SK-N-SH (cell line): Measurements from ENCODE around the gene DNAJC4. TPM values are rescaled to one million over a fixed set of nuclear protein-coding genes. Genes with fewer than 3 reads are reported as not detected.
A peak's percentile ranks its signal among the peaks of the same experiment; 100 is the strongest.

Experiments used
- CTCF ChIA-PET: fragments of 300-600, 350-600 bp; formaldehyde crosslinking; extraction: SDS; loops from one replicate; lab custom pipeline; 2021; lab: Yijun Ruan, JAX
- POLR2A ChIA-PET: fragments of 350-600 bp; sonication (Branson Sonifier 250); formaldehyde crosslinking; extraction: SDS; loops from one replicate; lab custom pipeline; 2020; ENCODE audit warnings: antibody characterized with exemption, inconsistent platforms; lab: Yijun Ruan, JAX
- DNase-seq: peaks from one replicate; pipeline ENCODE4 v3.0.0; 2012
- H2AFZ ChIP-seq: fragments of 200-600 bp; sonication (generic); 2 replicates; pipeline ENCODE4 v1.8.1; 2016; ENCODE audit warnings: antibody characterized with exemption, mild to moderate bottlenecking, low read depth
- H3F3A ChIP-seq: fragments of 200-600 bp; sonication (generic); replicated peaks from 2 replicates; pipeline ENCODE3; 2016; ENCODE audit warnings: antibody characterized with exemption, mild to moderate bottlenecking; ENCODE audit not compliant: insufficient read depth
- H3K27ac ChIP-seq, 2 experiments: fragments of 200-500 bp in 1 of 2; fragments of 200-600 bp in 1 of 2; sonication (Bioruptor generic) in 1 of 2; sonication (generic), shearing (Covaris generic) in 1 of 2; 2 replicates each; pipeline versions ENCODE4 v1.5.1 to v1.6.1; 2014 to 2016; ENCODE audit warnings: low read depth in 2 of 2, inconsistent platforms in 1 of 2, low read length in 1 of 2, mild to moderate bottlenecking in 1 of 2, mixed read lengths in 1 of 2
- H3K27me3 ChIP-seq: fragments of 200-600 bp; sonication (generic), shearing (Covaris generic); 2 replicates; pipeline ENCODE4 v1.6.1; 2016; ENCODE audit warnings: mixed run types; ENCODE audit not compliant: insufficient read depth
- H3K36me3 ChIP-seq, 2 experiments: fragments of 200-500 bp in 1 of 2; fragments of 200-600 bp in 1 of 2; sonication (Bioruptor generic) in 1 of 2; sonication (generic) in 1 of 2; replicated peaks in 1 of 2; 2 replicates each; pipeline versions ENCODE3 to v1.5.1; 2014 to 2016; ENCODE audit warnings: low read length in 1 of 2, mild to moderate bottlenecking in 1 of 2; ENCODE audit not compliant: insufficient read depth in 2 of 2, control insufficient read depth in 1 of 2
- H3K4me1 ChIP-seq, 2 experiments: fragments of 200-500 bp in 1 of 2; fragments of 200-600 bp in 1 of 2; sonication (Bioruptor generic) in 1 of 2; sonication (generic), shearing (Covaris generic) in 1 of 2; 2 replicates each; pipeline versions ENCODE4 v1.5.1 to v1.6.1; 2014 to 2016; ENCODE audit warnings: low read depth in 1 of 2, low read length in 1 of 2, mixed run types in 1 of 2; ENCODE audit not compliant: insufficient read depth in 2 of 2, control insufficient read depth in 1 of 2
- H3K4me2 ChIP-seq: fragments of 200-600 bp; sonication (generic), shearing (Covaris generic); 2 replicates; pipeline ENCODE4 v1.6.1; 2017; ENCODE audit warnings: mixed run types
- H3K4me3 ChIP-seq, 2 experiments: fragments of 200-500 bp in 1 of 2; fragments of 200-600 bp in 1 of 2; sonication (Bioruptor generic) in 1 of 2; sonication (generic), shearing (Covaris generic) in 1 of 2; 2 replicates each; pipeline versions ENCODE4 v1.5.1 to v1.8.1; 2014 to 2016; ENCODE audit warnings: low read depth in 2 of 2, inconsistent platforms in 1 of 2, low read length in 1 of 2, mild to moderate bottlenecking in 1 of 2, mixed read lengths in 1 of 2, moderate library complexity in 1 of 2
- H3K79me2 ChIP-seq: fragments of 200-600 bp; sonication (generic); 2 replicates; pipeline ENCODE4 v1.8.1; 2017; ENCODE audit warnings: mild to moderate bottlenecking; ENCODE audit not compliant: insufficient read depth
- H3K9ac ChIP-seq: fragments of 200-600 bp; sonication (generic); 2 replicates; pipeline ENCODE4 v1.6.1; 2017; ENCODE audit warnings: mixed run types
- H3K9me2 ChIP-seq: fragments of 200-600 bp; sonication (generic); 2 replicates; pipeline ENCODE4 v1.6.1; 2017; ENCODE audit warnings: mixed run types
- H3K9me3 ChIP-seq: fragments of 200-600 bp; sonication (generic); 2 replicates; pipeline ENCODE4 v1.6.1; 2017; ENCODE audit warnings: mixed run types, mild to moderate bottlenecking, moderate library complexity
- H4K20me1 ChIP-seq: fragments of 200-600 bp; sonication (generic); 2 replicates; pipeline ENCODE4 v1.6.1; 2017; ENCODE audit warnings: mild to moderate bottlenecking, mixed run types; ENCODE audit not compliant: insufficient read depth
- EP300 ChIP-seq, 2 experiments: IDR thresholded peaks; 2 replicates each; pipeline versions ENCODE4 v1.4.0 to v1.6.1; 2012; ENCODE audit warnings: borderline replicate concordance in 1 of 2, low read depth in 1 of 2, low read length in 1 of 2
- EZH2phosphoT487 ChIP-seq: fragments of 200-600 bp; sonication (generic); IDR thresholded peaks from 2 replicates; pipeline ENCODE4 v1.6.1; 2017; ENCODE audit warnings: low read depth, mixed run types, mild to moderate bottlenecking, antibody characterized with exemption, moderate library complexity, borderline replicate concordance
- FOSL2 ChIP-seq: IDR thresholded peaks from 2 replicates; pipeline ENCODE4 v1.4.0; 2012; ENCODE audit warnings: low read depth, mild to moderate bottlenecking, moderate library complexity, borderline replicate concordance
- FOXJ3 ChIP-seq: sonication (generic); formaldehyde crosslinking; IDR thresholded peaks from 2 replicates; pipeline ENCODE4 v1.5.1; 2020; ENCODE audit warnings: mild to moderate bottlenecking, missing genetic modification reagents
- FOXM1 ChIP-seq: IDR thresholded peaks from 2 replicates; pipeline ENCODE4 v1.4.0; 2012; ENCODE audit warnings: low read depth, mild to moderate bottlenecking
- GABPA ChIP-seq: IDR thresholded peaks from 2 replicates; pipeline ENCODE4 v1.4.0; 2012; ENCODE audit warnings: low read depth, mild to moderate bottlenecking
- MXI1 ChIP-seq: IDR thresholded peaks from 2 replicates; pipeline ENCODE4 v1.6.1; 2012; ENCODE audit warnings: mild to moderate bottlenecking, low read depth, low read length, improper control_type of control experiment
- NRF1 ChIP-seq: IDR thresholded peaks from 2 replicates; pipeline ENCODE4 v1.6.1; 2012; ENCODE audit warnings: low read depth, mild to moderate bottlenecking, low read length
- RCOR1 ChIP-seq: fragments of 150-350 bp; IDR thresholded peaks from 2 replicates; pipeline ENCODE4 v1.6.1; 2017; ENCODE audit warnings: antibody characterized with exemption, low read length
- SIN3A ChIP-seq: IDR thresholded peaks from 2 replicates; pipeline ENCODE4 v1.6.1; 2012; ENCODE audit warnings: low read depth, mild to moderate bottlenecking, low read length, moderate library complexity, borderline replicate concordance
- SMC3 ChIP-seq: IDR thresholded peaks from 2 replicates; pipeline ENCODE4 v1.6.1; 2012; ENCODE audit warnings: low read depth, low read length, improper control_type of control experiment
- TCF12 ChIP-seq: IDR thresholded peaks from 2 replicates; pipeline ENCODE4 v1.4.0; 2012
- WGBS: methylation state at CpG from one replicate; pipeline ENCODE4 v1.1.6; 2017; ENCODE audit warnings: low lambda C conversion rate; 5-methylcytosine and 5-hydroxymethylcytosine counted together
- polyA plus RNA-seq, 3 experiments: library from polyadenylated mRNA; depleted of rRNA; stranded (reverse); fragments of >200 nt; gene quantifications; 2 replicates each; pipeline ENCODE4 v1.2.3, GENCODE V29; 2012
- TF ChIP-seq, protein P1 (sequence below): IDR thresholded peaks from 2 replicates; pipeline ENCODE4 v1.4.0; 2012; ENCODE audit warnings: low read depth, borderline replicate concordance
- TF ChIP-seq, protein P2 (sequence below): fragments of 150-350 bp; IDR thresholded peaks from 2 replicates; pipeline ENCODE4 v1.6.1; 2016; ENCODE audit warnings: mild to moderate bottlenecking, low read depth, low read length
- TF ChIP-seq, protein P3 (sequence below): fragments of 200-600 bp; sonication (generic); IDR thresholded peaks from 2 replicates; pipeline ENCODE4 v1.6.1; 2017; ENCODE audit warnings: antibody characterized with exemption, mild to moderate bottlenecking, moderate library complexity
- TF ChIP-seq, protein P4 (sequence below): IDR thresholded peaks from 2 replicates; pipeline ENCODE4; 2012
- TF ChIP-seq, protein P5 (sequence below): IDR thresholded peaks from 2 replicates; pipeline ENCODE4 v1.4.0; 2012; ENCODE audit warnings: low read depth

DNAJC4 gene
- polyA plus RNA-seq, 1 of the 3 experiments (the other 2 are of a cell fraction) = 52.1 TPM

DNA sequence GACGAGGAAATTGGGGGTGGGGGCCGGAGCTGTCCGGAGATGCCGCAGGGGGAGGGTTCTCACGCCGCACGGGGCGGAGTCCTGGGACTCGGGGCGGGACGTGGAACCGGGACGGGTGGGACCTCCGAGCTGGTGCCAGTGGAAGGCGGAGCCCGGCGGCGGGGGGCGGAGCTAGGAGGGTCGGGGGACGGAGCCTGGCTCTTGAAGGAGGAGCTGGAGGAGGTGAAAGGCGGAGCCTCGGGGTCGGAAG, 10.8 kb downstream of the DNAJC4 start:
- peaks cover 28% of the 10 kb centered on the region for H3F3A ChIP-seq
- peak overlapping the region; percentile 63; the same call in 1 of the 2 replicates for H2AFZ ChIP-seq
- no peaks in the 10 kb centered on the region for H4K20me1 ChIP-seq
- H3K79me2 ChIP-seq = peaks cover 46% of the 10 kb centered on the region
- no peak for TF ChIP-seq GABPA
- no peak for TF ChIP-seq TCF12
- TF ChIP-seq FOXJ3 (CRISPR knock-in tag) = no peak
- TF ChIP-seq, protein P1, sequence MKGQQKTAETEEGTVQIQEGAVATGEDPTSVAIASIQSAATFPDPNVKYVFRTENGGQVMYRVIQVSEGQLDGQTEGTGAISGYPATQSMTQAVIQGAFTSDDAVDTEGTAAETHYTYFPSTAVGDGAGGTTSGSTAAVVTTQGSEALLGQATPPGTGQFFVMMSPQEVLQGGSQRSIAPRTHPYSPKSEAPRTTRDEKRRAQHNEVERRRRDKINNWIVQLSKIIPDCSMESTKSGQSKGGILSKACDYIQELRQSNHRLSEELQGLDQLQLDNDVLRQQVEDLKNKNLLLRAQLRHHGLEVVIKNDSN = no peak
- TF ChIP-seq, protein P2, sequence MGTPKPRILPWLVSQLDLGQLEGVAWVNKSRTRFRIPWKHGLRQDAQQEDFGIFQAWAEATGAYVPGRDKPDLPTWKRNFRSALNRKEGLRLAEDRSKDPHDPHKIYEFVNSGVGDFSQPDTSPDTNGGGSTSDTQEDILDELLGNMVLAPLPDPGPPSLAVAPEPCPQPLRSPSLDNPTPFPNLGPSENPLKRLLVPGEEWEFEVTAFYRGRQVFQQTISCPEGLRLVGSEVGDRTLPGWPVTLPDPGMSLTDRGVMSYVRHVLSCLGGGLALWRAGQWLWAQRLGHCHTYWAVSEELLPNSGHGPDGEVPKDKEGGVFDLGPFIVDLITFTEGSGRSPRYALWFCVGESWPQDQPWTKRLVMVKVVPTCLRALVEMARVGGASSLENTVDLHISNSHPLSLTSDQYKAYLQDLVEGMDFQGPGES = no peak
- no peak for TF ChIP-seq SMC3
- no peak for TF ChIP-seq SIN3A
- TF ChIP-seq, protein P3, sequence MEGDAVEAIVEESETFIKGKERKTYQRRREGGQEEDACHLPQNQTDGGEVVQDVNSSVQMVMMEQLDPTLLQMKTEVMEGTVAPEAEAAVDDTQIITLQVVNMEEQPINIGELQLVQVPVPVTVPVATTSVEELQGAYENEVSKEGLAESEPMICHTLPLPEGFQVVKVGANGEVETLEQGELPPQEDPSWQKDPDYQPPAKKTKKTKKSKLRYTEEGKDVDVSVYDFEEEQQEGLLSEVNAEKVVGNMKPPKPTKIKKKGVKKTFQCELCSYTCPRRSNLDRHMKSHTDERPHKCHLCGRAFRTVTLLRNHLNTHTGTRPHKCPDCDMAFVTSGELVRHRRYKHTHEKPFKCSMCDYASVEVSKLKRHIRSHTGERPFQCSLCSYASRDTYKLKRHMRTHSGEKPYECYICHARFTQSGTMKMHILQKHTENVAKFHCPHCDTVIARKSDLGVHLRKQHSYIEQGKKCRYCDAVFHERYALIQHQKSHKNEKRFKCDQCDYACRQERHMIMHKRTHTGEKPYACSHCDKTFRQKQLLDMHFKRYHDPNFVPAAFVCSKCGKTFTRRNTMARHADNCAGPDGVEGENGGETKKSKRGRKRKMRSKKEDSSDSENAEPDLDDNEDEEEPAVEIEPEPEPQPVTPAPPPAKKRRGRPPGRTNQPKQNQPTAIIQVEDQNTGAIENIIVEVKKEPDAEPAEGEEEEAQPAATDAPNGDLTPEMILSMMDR = no peak
- TF ChIP-seq FOSL2 = no peak
- TF ChIP-seq FOXM1 = no peak
- no peak for TF ChIP-seq EP300 (IDR thresholded peaks at IDR 0.05; ENCODE audit: borderline replicate concordance in 1 of 2, low read depth in 1 of 2, low read length in 1 of 2)
- TF ChIP-seq, protein P4, sequence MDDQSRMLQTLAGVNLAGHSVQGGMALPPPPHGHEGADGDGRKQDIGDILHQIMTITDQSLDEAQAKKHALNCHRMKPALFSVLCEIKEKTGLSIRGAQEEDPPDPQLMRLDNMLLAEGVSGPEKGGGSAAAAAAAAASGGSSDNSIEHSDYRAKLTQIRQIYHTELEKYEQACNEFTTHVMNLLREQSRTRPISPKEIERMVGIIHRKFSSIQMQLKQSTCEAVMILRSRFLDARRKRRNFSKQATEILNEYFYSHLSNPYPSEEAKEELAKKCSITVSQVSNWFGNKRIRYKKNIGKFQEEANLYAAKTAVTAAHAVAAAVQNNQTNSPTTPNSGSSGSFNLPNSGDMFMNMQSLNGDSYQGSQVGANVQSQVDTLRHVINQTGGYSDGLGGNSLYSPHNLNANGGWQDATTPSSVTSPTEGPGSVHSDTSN = no peak
- TF ChIP-seq RCOR1 = no peak
- TF ChIP-seq, protein P5, sequence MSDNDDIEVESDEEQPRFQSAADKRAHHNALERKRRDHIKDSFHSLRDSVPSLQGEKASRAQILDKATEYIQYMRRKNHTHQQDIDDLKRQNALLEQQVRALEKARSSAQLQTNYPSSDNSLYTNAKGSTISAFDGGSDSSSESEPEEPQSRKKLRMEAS = no peak
- no peak for TF ChIP-seq MXI1
- TF ChIP-seq NRF1 = no peak
- TF ChIP-seq EZH2phosphoT487 = no peak
- peak overlapping the region; percentile 64 to 92 for H3K4me3 ChIP-seq
- no peaks in the 10 kb centered on the region for H3K27me3 ChIP-seq
- peaks cover 10 to 32% of the 10 kb centered on the region in 2 experiments for H3K36me3 ChIP-seq
- H3K9me2 ChIP-seq = no peaks in the 10 kb centered on the region
- H3K27ac ChIP-seq = peak overlapping the region; percentile 94 to 98
- CTCF ChIA-PET = interaction anchor here (0.6 to 3.3 kb wide), 2 partner anchors 10 to 89 kb away, joined by 3 to 17 read pairs; partner anchors contain the start of gene PLCB3
- POLR2A ChIA-PET = interaction anchor here (0.6 to 12.4 kb wide), 11 partner anchors 8 to 152 kb away, joined by 3 to 112 read pairs (median 4); partner anchors contain the start of genes BAD, DNAJC4, ESRRA and GPR137
- no peak for DNase-seq
- H3K9ac ChIP-seq = peak overlapping the region; percentile 83
- peaks cover 15 to 38% of the 10 kb centered on the region in 2 experiments; a peak in 2 of 4 replicates for H3K4me1 ChIP-seq
- no peaks in the 10 kb centered on the region for H3K9me3 ChIP-seq
- H3K4me2 ChIP-seq = peak overlapping the region; percentile 93
- WGBS = 4% methylated on average over 15 of the region's 24 CpGs
